Glutamatergic neuron (in vitro differentiated cells): ENCODE results near the gene P2RX2. TPM values are rescaled to one million over a fixed set of nuclear protein-coding genes. Genes with fewer than 3 reads are reported as not detected.

Experiments used
- DNase-seq: peaks from one replicate; pipeline ENCODE4 v3.0.0; 2022
- H3K27ac Mint-ChIP-seq: one replicate; pipeline ENCODE4 v1.8.0; 2020; ENCODE audit warnings: mild to moderate bottlenecking, mixed read lengths, inconsistent platforms; ENCODE audit not compliant: unreplicated experiment
- H3K27me3 Mint-ChIP-seq: one replicate; pipeline ENCODE4 v1.8.0; 2020; ENCODE audit warnings: mild to moderate bottlenecking, moderate library complexity, mixed read lengths, inconsistent platforms; ENCODE audit not compliant: unreplicated experiment
- H3K36me3 Mint-ChIP-seq: one replicate; pipeline ENCODE4 v1.8.0; 2020; ENCODE audit warnings: mild to moderate bottlenecking, mixed read lengths, inconsistent platforms; ENCODE audit not compliant: unreplicated experiment
- H3K4me1 Mint-ChIP-seq: one replicate; pipeline ENCODE4 v1.8.0; 2020; ENCODE audit warnings: mild to moderate bottlenecking, low read depth, mixed read lengths, inconsistent platforms; ENCODE audit not compliant: unreplicated experiment
- H3K4me3 Mint-ChIP-seq: one replicate; pipeline ENCODE4 v1.8.0; 2020; ENCODE audit warnings: mild to moderate bottlenecking, mixed read lengths, inconsistent platforms; ENCODE audit not compliant: unreplicated experiment
- H3K9me3 Mint-ChIP-seq: one replicate; pipeline ENCODE4 v1.8.0; 2020; ENCODE audit warnings: mild to moderate bottlenecking, moderate library complexity, mixed read lengths, inconsistent platforms; ENCODE audit not compliant: unreplicated experiment
- total RNA-seq: library from RNA; stranded (reverse); fragmentation: NEBNext Ultra II Directional; extraction: Animal tissue kit (Norgen Biotek cat#: 25700); gene quantifications from one replicate; pipeline ENCODE4 v1.2.1, GENCODE V29; 2021; ENCODE audit not compliant: unreplicated experiment
- TF ChIP-seq, protein P1 (sequence below): fragments of 200-600 bp; sonication (generic); IDR thresholded peaks from one replicate; pipeline ENCODE4 v1.5.0; 2021; ENCODE audit not compliant: partially characterized antibody, unreplicated experiment

Gene P2RX2
- total RNA-seq, 1 donor from 2014 or later: 4.1 TPM

DNA sequence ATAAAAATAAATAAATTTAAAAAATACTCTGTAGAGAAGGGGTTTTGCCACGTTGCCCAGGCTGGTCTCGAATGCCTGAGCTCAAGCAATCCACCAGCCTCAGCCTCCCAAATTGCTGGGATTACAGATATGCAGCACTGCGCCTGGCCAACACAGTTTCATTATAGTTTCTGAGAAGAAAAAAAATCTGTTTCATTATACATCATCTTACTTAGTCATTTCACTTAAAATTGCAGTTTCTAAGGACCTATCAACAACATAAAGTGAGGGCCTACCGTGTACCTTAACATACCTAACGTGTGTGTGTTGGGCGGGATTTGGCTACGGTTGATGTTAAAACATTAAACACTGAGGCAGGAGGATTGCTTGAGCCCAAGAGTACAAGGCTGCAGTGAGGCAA, 28.3 kb downstream of the P2RX2 start:
- Mint-ChIP-seq H3K9me3 (no peaks in the 10 kb centered on the region), H3K36me3 (no peaks in the 10 kb centered on the region), H3K4me1 (no peaks in the 10 kb centered on the region), H3K27ac (no peak overlapping the region), H3K27me3 (peaks cover 2% of the 10 kb centered on the region), H3K4me3 (no peak overlapping the region)
- TF ChIP-seq, protein P1, sequence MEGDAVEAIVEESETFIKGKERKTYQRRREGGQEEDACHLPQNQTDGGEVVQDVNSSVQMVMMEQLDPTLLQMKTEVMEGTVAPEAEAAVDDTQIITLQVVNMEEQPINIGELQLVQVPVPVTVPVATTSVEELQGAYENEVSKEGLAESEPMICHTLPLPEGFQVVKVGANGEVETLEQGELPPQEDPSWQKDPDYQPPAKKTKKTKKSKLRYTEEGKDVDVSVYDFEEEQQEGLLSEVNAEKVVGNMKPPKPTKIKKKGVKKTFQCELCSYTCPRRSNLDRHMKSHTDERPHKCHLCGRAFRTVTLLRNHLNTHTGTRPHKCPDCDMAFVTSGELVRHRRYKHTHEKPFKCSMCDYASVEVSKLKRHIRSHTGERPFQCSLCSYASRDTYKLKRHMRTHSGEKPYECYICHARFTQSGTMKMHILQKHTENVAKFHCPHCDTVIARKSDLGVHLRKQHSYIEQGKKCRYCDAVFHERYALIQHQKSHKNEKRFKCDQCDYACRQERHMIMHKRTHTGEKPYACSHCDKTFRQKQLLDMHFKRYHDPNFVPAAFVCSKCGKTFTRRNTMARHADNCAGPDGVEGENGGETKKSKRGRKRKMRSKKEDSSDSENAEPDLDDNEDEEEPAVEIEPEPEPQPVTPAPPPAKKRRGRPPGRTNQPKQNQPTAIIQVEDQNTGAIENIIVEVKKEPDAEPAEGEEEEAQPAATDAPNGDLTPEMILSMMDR: no peak
- no peak for DNase-seq

GRCh38 chr12:132647858-132648257, 29.3 kb downstream of the P2RX2 start:
- Mint-ChIP-seq H3K36me3 (no peaks in the 10 kb centered on the region), H3K27me3 (peaks cover 2% of the 10 kb centered on the region), H3K27ac (no peak overlapping the region), H3K4me3 (no peak overlapping the region), H3K4me1 (no peaks in the 10 kb centered on the region), H3K9me3 (no peaks in the 10 kb centered on the region)
- TF ChIP-seq, protein P1: no peak
- no peak for DNase-seq

GRCh38 chr12:132648616-132649225, 30.1 kb downstream of the P2RX2 start:
- no peak overlapping the region for H3K4me3 Mint-ChIP-seq
- no peak for DNase-seq
- no peaks in the 10 kb centered on the region for H3K9me3 Mint-ChIP-seq
- H3K27ac Mint-ChIP-seq: no peak overlapping the region
- H3K36me3 Mint-ChIP-seq: no peaks in the 10 kb centered on the region
- peaks cover 2% of the 10 kb centered on the region for H3K27me3 Mint-ChIP-seq
- no peaks in the 10 kb centered on the region for H3K4me1 Mint-ChIP-seq
- TF ChIP-seq, protein P1: no peak

- TF ChIP-seq, protein P1: no peak
- no peaks in the 10 kb centered on the region for H3K9me3 Mint-ChIP-seq
- no peak overlapping the region for H3K27ac Mint-ChIP-seq
- no peak for DNase-seq
- H3K4me3 Mint-ChIP-seq: no peak overlapping the region
- no peaks in the 10 kb centered on the region for H3K4me1 Mint-ChIP-seq
- H3K27me3 Mint-ChIP-seq: peaks cover under 1% of the 10 kb centered on the region
- H3K36me3 Mint-ChIP-seq: no peaks in the 10 kb centered on the region
Measured at GRCh38 chr12:132649226-132649945, 30.8 kb downstream of the P2RX2 start.

DNA sequence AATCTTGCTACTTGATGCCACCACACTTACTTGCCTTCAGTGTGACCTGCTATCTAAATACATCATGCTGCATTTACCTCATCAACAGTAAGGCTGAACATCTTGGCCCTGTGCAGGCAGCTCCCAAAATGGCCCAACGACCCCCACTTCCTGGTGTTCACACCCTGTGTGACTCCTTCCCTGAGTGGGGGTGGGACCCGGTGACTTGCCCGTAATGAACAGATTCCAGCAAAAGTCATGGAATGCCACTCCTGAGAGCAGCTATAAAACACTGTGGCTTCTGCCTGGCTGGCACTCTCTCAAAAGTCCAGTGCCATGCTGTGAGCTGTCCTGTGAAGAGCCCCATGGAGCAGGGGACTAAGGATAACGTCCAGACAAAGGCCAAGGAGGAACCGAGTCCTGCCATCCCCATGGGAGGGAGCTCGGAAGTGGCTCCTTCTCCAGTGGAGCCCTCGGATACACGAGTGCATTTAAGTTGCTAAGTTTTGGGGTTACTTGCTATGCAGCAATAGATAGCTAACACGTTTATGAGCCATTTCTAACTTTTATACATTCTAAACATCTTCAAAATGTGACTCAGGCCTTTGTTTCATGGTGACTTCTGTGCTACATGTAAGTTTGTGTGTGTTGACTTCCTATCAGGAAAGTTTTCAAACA, 33.0 kb downstream of the P2RX2 start:
- no peaks in the 10 kb centered on the region for H3K9me3 Mint-ChIP-seq
- H3K4me3 Mint-ChIP-seq: no peak overlapping the region
- DNase-seq: no peak
- TF ChIP-seq, protein P1: no peak
- H3K36me3 Mint-ChIP-seq: no peaks in the 10 kb centered on the region
- no peaks in the 10 kb centered on the region for H3K27me3 Mint-ChIP-seq
- no peak overlapping the region for H3K27ac Mint-ChIP-seq
- H3K4me1 Mint-ChIP-seq: no peaks in the 10 kb centered on the region
